GM18502 (cell line): ENCODE measurements around the gene FAM83B.

Source experiments
- ATAC-seq: cut with Tn5 transposase; IDR thresholded peaks from one replicate; pipeline ENCODE4 v1.9.1; 2021; ENCODE audit warnings: mild to moderate bottlenecking; ENCODE audit not compliant: unreplicated experiment, poor library complexity

Gene FAM83B

GRCh38 chr6:54892831-54893230, 46.3 kb downstream of the FAM83B start:
- ATAC-seq, result no peak

GRCh38 chr6:54893818-54894217, 47.2 kb downstream of the FAM83B start:
- no peak for ATAC-seq

- no peak for ATAC-seq
Observed at GRCh38 chr6:54896302-54896701, 49.7 kb downstream of the FAM83B start.

- no peak for ATAC-seq
Observed at GRCh38 chr6:54897462-54898189, 51.1 kb downstream of the FAM83B start.

- ATAC-seq, result no peak
Observed at GRCh38 chr6:54898767-54899166, 52.2 kb downstream of the FAM83B start.

- ATAC-seq, result no peak
Observed at GRCh38 chr6:54899442-54899841, 52.9 kb downstream of the FAM83B start.

GRCh38 chr6:54899986-54900385, 53.4 kb downstream of the FAM83B start:
- ATAC-seq, result no peak

- no peak for ATAC-seq
Observed at GRCh38 chr6:54900666-54901065, 54.1 kb downstream of the FAM83B start.

GRCh38 chr6:54903884-54904283, 57.3 kb downstream of the FAM83B start:
- ATAC-seq, result no peak

GRCh38 chr6:54907355-54907754, 60.8 kb downstream of the FAM83B start:
- peak; percentile 64 for ATAC-seq

GRCh38 chr6:54909184-54909583, 62.6 kb downstream of the FAM83B start:
- no peak for ATAC-seq

GRCh38 chr6:54910431-54910884, 63.9 kb downstream of the FAM83B start:
- ATAC-seq, result no peak

- no peak for ATAC-seq
Observed at GRCh38 chr6:54910921-54911320, 64.3 kb downstream of the FAM83B start.

GRCh38 chr6:54913211-54913610, 66.6 kb downstream of the FAM83B start:
- ATAC-seq, result no peak

- no peak for ATAC-seq
Observed at GRCh38 chr6:54916858-54917257, 70.3 kb downstream of the FAM83B start.

- no peak for ATAC-seq
Observed at GRCh38 chr6:54920628-54921027, 74.1 kb downstream of the FAM83B start.

GRCh38 chr6:54921891-54922290, 75.3 kb downstream of the FAM83B start:
- no peak for ATAC-seq

GRCh38 chr6:54929245-54929909, 82.8 kb downstream of the FAM83B start:
- no peak for ATAC-seq

- ATAC-seq, result no peak
Observed at GRCh38 chr6:54932622-54933021, 86.1 kb downstream of the FAM83B start.

- ATAC-seq, result no peak
Observed at GRCh38 chr6:54935739-54936138, 89.2 kb downstream of the FAM83B start.

- no peak for ATAC-seq
Observed at GRCh38 chr6:54937371-54937770, 90.8 kb downstream of the FAM83B start.

GRCh38 chr6:54957698-54958097, 111.1 kb downstream of the FAM83B start:
- ATAC-seq, result no peak
